GM23338 (cell line): ENCODE data around the gene ZDHHC3. TPM values are rescaled to one million over a fixed set of nuclear protein-coding genes. Genes with fewer than 3 reads are reported as not detected.

Source experiments
- ATAC-seq: fragments of 200-7000 bp; cut with Tn5 transposase; 3 replicates; pipeline ENCODE4 v1.9.1; 2020
- DNase-seq: peaks from one replicate; pipeline ENCODE4 v3.0.0-alpha.2; 2015; ENCODE audit warnings: low spot score
- H2AFZ ChIP-seq: fragments of 200-600 bp; sonication (generic); 2 replicates; pipeline ENCODE4 v1.8.0; 2016; ENCODE audit warnings: antibody characterized with exemption, mild to moderate bottlenecking, moderate library complexity
- H3F3A ChIP-seq: fragments of 200-600 bp; sonication (generic); replicated peaks from 2 replicates; pipeline ENCODE4 v1.8.0; 2017; ENCODE audit warnings: antibody characterized with exemption, mixed run types, low read depth
- H3K27ac ChIP-seq: fragments of 200-600 bp; sonication (generic); 2 replicates; pipeline ENCODE4 v1.6.1; 2016; ENCODE audit warnings: low read depth
- H3K27me3 ChIP-seq: fragments of 200-600 bp; sonication (generic); 2 replicates; pipeline ENCODE4 v1.8.0; 2016; ENCODE audit warnings: mild to moderate bottlenecking, mixed run types, moderate library complexity; ENCODE audit not compliant: insufficient read depth
- H3K36me3 ChIP-seq: fragments of 200-600 bp; sonication (generic); 2 replicates; pipeline ENCODE4 v1.8.0; 2016; ENCODE audit warnings: mild to moderate bottlenecking; ENCODE audit not compliant: insufficient read depth
- H3K4me1 ChIP-seq: fragments of 200-600 bp; sonication (generic); 2 replicates; pipeline ENCODE4 v1.8.0; 2016; ENCODE audit warnings: mild to moderate bottlenecking, moderate library complexity; ENCODE audit not compliant: insufficient read depth
- H3K4me2 ChIP-seq: fragments of 200-600 bp; sonication (generic); 2 replicates; pipeline ENCODE4 v1.7.1; 2017; ENCODE audit warnings: mixed run types
- H3K4me3 ChIP-seq: fragments of 200-600 bp; sonication (generic); 2 replicates; pipeline ENCODE4 v1.6.1; 2016; ENCODE audit warnings: mixed run types
- H3K79me2 ChIP-seq: fragments of 200-600 bp; sonication (generic); replicated peaks from 2 replicates; pipeline ENCODE4 v1.8.0; 2017; ENCODE audit warnings: mild to moderate bottlenecking; ENCODE audit not compliant: insufficient read depth
- H3K9me2 ChIP-seq: fragments of 200-600 bp; sonication (generic); 2 replicates; pipeline ENCODE4 v1.8.0; 2017; ENCODE audit not compliant: insufficient read depth
- H4K20me1 ChIP-seq: fragments of 200-600 bp; sonication (generic); replicated peaks from 2 replicates; pipeline ENCODE4 v1.8.0; 2017; ENCODE audit warnings: mild to moderate bottlenecking; ENCODE audit not compliant: insufficient read depth
- H3K27ac Mint-ChIP-seq: 2 replicates; pipeline ENCODE4 v1.8.0; 2020; ENCODE audit warnings: inconsistent platforms, mild to moderate bottlenecking, moderate library complexity, mixed read lengths
- H3K27me3 Mint-ChIP-seq: 3 replicates; pipeline ENCODE4 v1.8.0; 2022; ENCODE audit warnings: low read depth, mild to moderate bottlenecking, moderate library complexity, mixed read lengths, inconsistent platforms; ENCODE audit not compliant: insufficient read depth, poor library complexity
- H3K36me3 Mint-ChIP-seq: 3 replicates; pipeline ENCODE4 v1.8.0; 2021; ENCODE audit warnings: low read depth, mild to moderate bottlenecking, inconsistent platforms, moderate library complexity, mixed read lengths
- H3K4me1 Mint-ChIP-seq: 3 replicates; pipeline ENCODE4 v1.8.0; 2020; ENCODE audit warnings: mild to moderate bottlenecking, inconsistent platforms, mixed read lengths
- H3K4me3 Mint-ChIP-seq: 3 replicates; pipeline ENCODE4 v1.8.0; 2021; ENCODE audit warnings: moderate library complexity, mild to moderate bottlenecking, inconsistent platforms, mixed read lengths
- H3K9me3 Mint-ChIP-seq: 3 replicates; pipeline ENCODE4 v1.8.0; 2020; ENCODE audit warnings: moderate library complexity, mild to moderate bottlenecking, inconsistent platforms, mixed read lengths
- EZH2phosphoT487 ChIP-seq: fragments of 200-600 bp; sonication (generic); IDR thresholded peaks from one replicate; pipeline ENCODE4 v1.8.1; 2018; ENCODE audit warnings: antibody characterized with exemption; ENCODE audit not compliant: unreplicated experiment
- JUNB ChIP-seq: IDR thresholded peaks from one replicate; pipeline ENCODE4 v1.6.1; 2016; ENCODE audit warnings: antibody characterized with exemption; ENCODE audit not compliant: unreplicated experiment
- NANOG ChIP-seq: IDR thresholded peaks from 2 replicates; pipeline ENCODE4 v1.6.1; 2016; ENCODE audit warnings: antibody characterized with exemption, borderline replicate concordance
- POLR2AphosphoS5 ChIP-seq: IDR thresholded peaks from 2 replicates; pipeline ENCODE4 v1.6.1; 2016; ENCODE audit warnings: antibody characterized with exemption, low read depth
- STAT1 ChIP-seq: IDR thresholded peaks from one replicate; pipeline ENCODE4 v1.6.1; 2016; ENCODE audit warnings: antibody characterized with exemption; ENCODE audit not compliant: unreplicated experiment
- ZNF114 ChIP-seq: fragments of 250-450 bp; sonication (Bioruptor Pico); IDR thresholded peaks from 2 replicates; pipeline ENCODE4 v1.5.0; 2020; ENCODE audit warnings: mild to moderate bottlenecking, moderate library complexity
- polyA plus RNA-seq: library from polyadenylated mRNA; unstranded; fragments of >200 nt; fragmentation: Nextera tagmentation; extraction: Ambion mirVana; gene quantifications from 2 replicates; pipeline ENCODE4 v1.2.1, GENCODE V29; 2016
- total RNA-seq: library from RNA; depleted of rRNA; stranded (reverse); fragments of >200 nt; shearing (Covaris generic); gene quantifications from 2 replicates; pipeline ENCODE4 v1.2.3, GENCODE V29; 2014
- TF ChIP-seq, protein P1 (sequence below), 2 experiments: fragments of 200-600 bp in 1 of 2; sonication (generic) in 1 of 2; conservative IDR thresholded peaks; 2 replicates each; pipeline versions ENCODE4 v1.5.1 to v1.6.1; 2016 to 2017; ENCODE audit warnings: antibody characterized with exemption in 2 of 2, low read depth in 2 of 2, mild to moderate bottlenecking in 2 of 2, moderate library complexity in 1 of 2
- TF ChIP-seq, protein P2 (sequence below): IDR thresholded peaks from 2 replicates; pipeline ENCODE4 v1.6.1; 2016; ENCODE audit warnings: antibody characterized with exemption
- TF ChIP-seq, protein P3 (sequence below): fragments of 250-450 bp; sonication (Bioruptor Pico); IDR thresholded peaks from 2 replicates; pipeline ENCODE4 v1.5.0; 2020; ENCODE audit warnings: mild to moderate bottlenecking, moderate library complexity

ZDHHC3 gene
- total and polyA plus RNA-seq, 2 experiments from 2014 or later = 28.9 to 84.2 TPM

GRCh38 chr3:44981751-44982150 is 5.8 kb upstream of the ZDHHC3 start:
- H4K20me1 ChIP-seq = peaks cover 62% of the 10 kb centered on the region
- Mint-ChIP-seq H3K4me3 (no peak overlapping the region), H3K27ac (no peak overlapping the region), H3K36me3 (peaks cover 34% of the 10 kb centered on the region), H3K9me3 (peaks cover 18% of the 10 kb centered on the region), H3K27me3 (peaks cover 5% of the 10 kb centered on the region), H3K4me1 (peaks cover 17% of the 10 kb centered on the region)
- peaks cover 95% of the 10 kb centered on the region for H3K79me2 ChIP-seq
- H3K36me3 ChIP-seq = no peaks in the 10 kb centered on the region; the same call in 1 of the 2 replicates
- no peak overlapping the region for H3K4me2 ChIP-seq
- no peak overlapping the region for H2AFZ ChIP-seq
- H3K27ac ChIP-seq = no peak overlapping the region
- TF ChIP-seq EZH2phosphoT487 = no peak
- TF ChIP-seq ZNF114 (CRISPR knock-in tag) = no peak
- TF ChIP-seq JUNB = no peak
- TF ChIP-seq NANOG = no peak
- TF ChIP-seq, protein P1, sequence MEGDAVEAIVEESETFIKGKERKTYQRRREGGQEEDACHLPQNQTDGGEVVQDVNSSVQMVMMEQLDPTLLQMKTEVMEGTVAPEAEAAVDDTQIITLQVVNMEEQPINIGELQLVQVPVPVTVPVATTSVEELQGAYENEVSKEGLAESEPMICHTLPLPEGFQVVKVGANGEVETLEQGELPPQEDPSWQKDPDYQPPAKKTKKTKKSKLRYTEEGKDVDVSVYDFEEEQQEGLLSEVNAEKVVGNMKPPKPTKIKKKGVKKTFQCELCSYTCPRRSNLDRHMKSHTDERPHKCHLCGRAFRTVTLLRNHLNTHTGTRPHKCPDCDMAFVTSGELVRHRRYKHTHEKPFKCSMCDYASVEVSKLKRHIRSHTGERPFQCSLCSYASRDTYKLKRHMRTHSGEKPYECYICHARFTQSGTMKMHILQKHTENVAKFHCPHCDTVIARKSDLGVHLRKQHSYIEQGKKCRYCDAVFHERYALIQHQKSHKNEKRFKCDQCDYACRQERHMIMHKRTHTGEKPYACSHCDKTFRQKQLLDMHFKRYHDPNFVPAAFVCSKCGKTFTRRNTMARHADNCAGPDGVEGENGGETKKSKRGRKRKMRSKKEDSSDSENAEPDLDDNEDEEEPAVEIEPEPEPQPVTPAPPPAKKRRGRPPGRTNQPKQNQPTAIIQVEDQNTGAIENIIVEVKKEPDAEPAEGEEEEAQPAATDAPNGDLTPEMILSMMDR (conservative IDR thresholded peaks at IDR 0.05; ENCODE audit: low read depth in 2 of 2) = no peak
- TF ChIP-seq, protein P2, sequence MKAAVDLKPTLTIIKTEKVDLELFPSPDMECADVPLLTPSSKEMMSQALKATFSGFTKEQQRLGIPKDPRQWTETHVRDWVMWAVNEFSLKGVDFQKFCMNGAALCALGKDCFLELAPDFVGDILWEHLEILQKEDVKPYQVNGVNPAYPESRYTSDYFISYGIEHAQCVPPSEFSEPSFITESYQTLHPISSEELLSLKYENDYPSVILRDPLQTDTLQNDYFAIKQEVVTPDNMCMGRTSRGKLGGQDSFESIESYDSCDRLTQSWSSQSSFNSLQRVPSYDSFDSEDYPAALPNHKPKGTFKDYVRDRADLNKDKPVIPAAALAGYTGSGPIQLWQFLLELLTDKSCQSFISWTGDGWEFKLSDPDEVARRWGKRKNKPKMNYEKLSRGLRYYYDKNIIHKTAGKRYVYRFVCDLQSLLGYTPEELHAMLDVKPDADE = no peak
- DNase-seq (no peak), ATAC-seq (no peak)
- no peaks in the 10 kb centered on the region for H3K9me2 ChIP-seq
- no peak overlapping the region for H3K4me3 ChIP-seq
- peaks cover 9% of the 10 kb centered on the region for H3K4me1 ChIP-seq
- no peaks in the 10 kb centered on the region for H3F3A ChIP-seq
- no peaks in the 10 kb centered on the region for H3K27me3 ChIP-seq

GRCh38 chr3:44981220-44981619 is 5.2 kb upstream of the ZDHHC3 start:
- Histone ChIP-seq H2AFZ (no peak overlapping the region), H4K20me1 (peaks cover 62% of the 10 kb centered on the region), H3K27me3 (no peaks in the 10 kb centered on the region), H3K4me3 (no peak overlapping the region), H3K4me1 (peaks cover 9% of the 10 kb centered on the region), H3K79me2 (peaks cover 97% of the 10 kb centered on the region), H3K36me3 (no peaks in the 10 kb centered on the region; the same call in 1 of the 2 replicates), H3K9me2 (no peaks in the 10 kb centered on the region), H3K4me2 (no peak overlapping the region), H3F3A (no peaks in the 10 kb centered on the region), H3K27ac (no peak overlapping the region)
- peaks cover 8% of the 10 kb centered on the region for H3K27me3 Mint-ChIP-seq
- H3K9me3 Mint-ChIP-seq = peaks cover 13% of the 10 kb centered on the region
- H3K4me1 Mint-ChIP-seq = peaks cover 17% of the 10 kb centered on the region
- no peak overlapping the region for H3K27ac Mint-ChIP-seq
- DNase-seq (no peak), ATAC-seq (no peak)
- H3K36me3 Mint-ChIP-seq = peaks cover 30% of the 10 kb centered on the region
- no peak overlapping the region for H3K4me3 Mint-ChIP-seq
- TF ChIP-seq, protein P1 (conservative IDR thresholded peaks at IDR 0.05; ENCODE audit: low read depth in 2 of 2) = no peak
- no peak for TF ChIP-seq EZH2phosphoT487
- TF ChIP-seq, protein P3, sequence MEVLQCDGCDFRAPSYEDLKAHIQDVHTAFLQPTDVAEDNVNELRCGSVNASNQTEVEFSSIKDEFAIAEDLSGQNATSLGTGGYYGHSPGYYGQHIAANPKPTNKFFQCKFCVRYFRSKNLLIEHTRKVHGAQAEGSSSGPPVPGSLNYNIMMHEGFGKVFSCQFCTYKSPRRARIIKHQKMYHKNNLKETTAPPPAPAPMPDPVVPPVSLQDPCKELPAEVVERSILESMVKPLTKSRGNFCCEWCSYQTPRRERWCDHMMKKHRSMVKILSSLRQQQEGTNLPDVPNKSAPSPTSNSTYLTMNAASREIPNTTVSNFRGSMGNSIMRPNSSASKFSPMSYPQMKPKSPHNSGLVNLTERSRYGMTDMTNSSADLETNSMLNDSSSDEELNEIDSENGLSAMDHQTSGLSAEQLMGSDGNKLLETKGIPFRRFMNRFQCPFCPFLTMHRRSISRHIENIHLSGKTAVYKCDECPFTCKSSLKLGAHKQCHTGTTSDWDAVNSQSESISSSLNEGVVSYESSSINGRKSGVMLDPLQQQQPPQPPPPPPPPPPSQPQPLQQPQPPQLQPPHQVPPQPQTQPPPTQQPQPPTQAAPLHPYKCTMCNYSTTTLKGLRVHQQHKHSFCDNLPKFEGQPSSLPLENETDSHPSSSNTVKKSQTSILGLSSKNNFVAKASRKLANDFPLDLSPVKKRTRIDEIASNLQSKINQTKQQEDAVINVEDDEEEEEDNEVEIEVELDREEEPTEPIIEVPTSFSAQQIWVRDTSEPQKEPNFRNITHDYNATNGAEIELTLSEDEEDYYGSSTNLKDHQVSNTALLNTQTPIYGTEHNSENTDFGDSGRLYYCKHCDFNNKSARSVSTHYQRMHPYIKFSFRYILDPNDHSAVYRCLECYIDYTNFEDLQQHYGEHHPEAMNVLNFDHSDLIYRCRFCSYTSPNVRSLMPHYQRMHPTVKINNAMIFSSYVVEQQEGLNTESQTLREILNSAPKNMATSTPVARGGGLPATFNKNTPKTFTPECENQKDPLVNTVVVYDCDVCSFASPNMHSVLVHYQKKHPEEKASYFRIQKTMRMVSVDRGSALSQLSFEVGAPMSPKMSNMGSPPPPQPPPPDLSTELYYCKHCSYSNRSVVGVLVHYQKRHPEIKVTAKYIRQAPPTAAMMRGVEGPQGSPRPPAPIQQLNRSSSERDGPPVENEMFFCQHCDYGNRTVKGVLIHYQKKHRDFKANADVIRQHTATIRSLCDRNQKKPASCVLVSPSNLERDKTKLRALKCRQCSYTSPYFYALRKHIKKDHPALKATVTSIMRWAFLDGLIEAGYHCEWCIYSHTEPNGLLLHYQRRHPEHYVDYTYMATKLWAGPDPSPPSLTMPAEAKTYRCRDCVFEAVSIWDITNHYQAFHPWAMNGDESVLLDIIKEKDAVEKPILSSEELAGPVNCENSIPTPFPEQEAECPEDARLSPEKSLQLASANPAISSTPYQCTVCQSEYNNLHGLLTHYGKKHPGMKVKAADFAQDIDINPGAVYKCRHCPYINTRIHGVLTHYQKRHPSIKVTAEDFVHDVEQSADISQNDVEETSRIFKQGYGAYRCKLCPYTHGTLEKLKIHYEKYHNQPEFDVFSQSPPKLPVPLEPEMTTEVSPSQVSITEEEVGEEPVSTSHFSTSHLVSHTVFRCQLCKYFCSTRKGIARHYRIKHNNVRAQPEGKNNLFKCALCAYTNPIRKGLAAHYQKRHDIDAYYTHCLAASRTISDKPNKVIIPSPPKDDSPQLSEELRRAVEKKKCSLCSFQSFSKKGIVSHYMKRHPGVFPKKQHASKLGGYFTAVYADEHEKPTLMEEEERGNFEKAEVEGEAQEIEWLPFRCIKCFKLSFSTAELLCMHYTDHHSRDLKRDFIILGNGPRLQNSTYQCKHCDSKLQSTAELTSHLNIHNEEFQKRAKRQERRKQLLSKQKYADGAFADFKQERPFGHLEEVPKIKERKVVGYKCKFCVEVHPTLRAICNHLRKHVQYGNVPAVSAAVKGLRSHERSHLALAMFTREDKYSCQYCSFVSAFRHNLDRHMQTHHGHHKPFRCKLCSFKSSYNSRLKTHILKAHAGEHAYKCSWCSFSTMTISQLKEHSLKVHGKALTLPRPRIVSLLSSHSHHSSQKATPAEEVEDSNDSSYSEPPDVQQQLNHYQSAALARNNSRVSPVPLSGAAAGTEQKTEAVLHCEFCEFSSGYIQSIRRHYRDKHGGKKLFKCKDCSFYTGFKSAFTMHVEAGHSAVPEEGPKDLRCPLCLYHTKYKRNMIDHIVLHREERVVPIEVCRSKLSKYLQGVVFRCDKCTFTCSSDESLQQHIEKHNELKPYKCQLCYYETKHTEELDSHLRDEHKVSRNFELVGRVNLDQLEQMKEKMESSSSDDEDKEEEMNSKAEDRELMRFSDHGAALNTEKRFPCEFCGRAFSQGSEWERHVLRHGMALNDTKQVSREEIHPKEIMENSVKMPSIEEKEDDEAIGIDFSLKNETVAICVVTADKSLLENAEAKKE (CRISPR knock-in tag) = no peak
- no peak for TF ChIP-seq ZNF114 (CRISPR knock-in tag)
- no peak for TF ChIP-seq STAT1
- no peak for TF ChIP-seq JUNB
- TF ChIP-seq POLR2AphosphoS5 = no peak
